ENCODE data around the gene AQP4.

The AQP4 gene

GRCh38 chr18:26818461-26818860, 47.0 kb downstream of the AQP4 start:
- DNase-seq (ENCODE audit: insufficient read length, low spot score) (no peak), FAIRE-seq (no peak)
- no peak for TF ChIP-seq CTCF (IDR thresholded peaks at IDR 0.05; ENCODE audit: insufficient read depth, missing control alignments)

GRCh38 chr18:26813043-26813442, 52.5 kb downstream of the AQP4 start:
- DNase-seq (ENCODE audit: insufficient read length, low spot score) (no peak), FAIRE-seq (no peak)
- TF ChIP-seq CTCF (IDR thresholded peaks at IDR 0.05; ENCODE audit: insufficient read depth, missing control alignments): peak; percentile 57

- no peak for FAIRE-seq
- no peak for TF ChIP-seq CTCF (IDR thresholded peaks at IDR 0.05; ENCODE audit: insufficient read depth, missing control alignments)
Measured at GRCh38 chr18:26812462-26812861, 53.0 kb downstream of the AQP4 start.

GRCh38 chr18:26809346-26809745, 56.2 kb downstream of the AQP4 start:
- TF ChIP-seq CTCF (IDR thresholded peaks at IDR 0.05; ENCODE audit: insufficient read depth, missing control alignments): no peak
- FAIRE-seq (no peak), DNase-seq (ENCODE audit: insufficient read length, low spot score) (no peak)

More at GRCh38 chr18:26812462-26812861, 53.0 kb downstream of the AQP4 start:
- DNase-seq (ENCODE audit: insufficient read length, low spot score): no peak

- no peak for FAIRE-seq
- DNase-seq (ENCODE audit: insufficient read length, low spot score): no peak
- no peak for TF ChIP-seq CTCF (IDR thresholded peaks at IDR 0.05; ENCODE audit: insufficient read depth, missing control alignments)
Measured at GRCh38 chr18:26806224-26806623, 59.3 kb downstream of the AQP4 start.

- no peak for FAIRE-seq
- peak; percentile 32 for TF ChIP-seq CTCF (IDR thresholded peaks at IDR 0.05; ENCODE audit: insufficient read depth, missing control alignments)
- DNase-seq (ENCODE audit: insufficient read length, low spot score): no peak
Measured at GRCh38 chr18:26804519-26804918, 61.0 kb downstream of the AQP4 start.

GRCh38 chr18:26803643-26804042, 61.9 kb downstream of the AQP4 start:
- FAIRE-seq: no peak
- no peak for DNase-seq (ENCODE audit: insufficient read length, low spot score)
- no peak for TF ChIP-seq CTCF (IDR thresholded peaks at IDR 0.05; ENCODE audit: insufficient read depth, missing control alignments)
